HL-60 (cell line): ENCODE data around the gene KCNC3.

Experiments
- CTCF ChIP-seq: IDR thresholded peaks from one replicate; pipeline ENCODE4 v1.5.1; 2011; ENCODE audit warnings: low read length, control low read depth, inconsistent platforms; ENCODE audit not compliant: insufficient read depth
- POLR2AphosphoS5 ChIP-seq: IDR thresholded peaks from 2 replicates; pipeline ENCODE4 v1.6.1; 2012; ENCODE audit warnings: low read depth

- TF ChIP-seq CTCF, result no peak
- no peak for TF ChIP-seq POLR2AphosphoS5
Observed at GRCh38 chr19:50330365-50331078, 1.3 kb upstream of the KCNC3 start.
